Stimulated activated CD4-positive, alpha-beta T cell treated with anti-CD3 and anti-CD28 coated beads, Interleukin-4, amount 100 ng/mL, for 4 hours (primary cell): Measurements from ENCODE around the gene RAB11FIP2.

Experiments
- DNase-seq, 2 experiments: peaks; one replicate each; pipeline ENCODE4 v3.0.0-alpha.2; 2020

The RAB11FIP2 gene

GRCh38 chr10:117980216-117980615 is 66.5 kb downstream of the RAB11FIP2 start:
- no peak for DNase-seq

GRCh38 chr10:117972168-117972837 is 74.4 kb downstream of the RAB11FIP2 start:
- DNase-seq, result no peak

GRCh38 chr10:117970962-117971361 is 75.8 kb downstream of the RAB11FIP2 start:
- no peak for DNase-seq

- DNase-seq, result no peak
Observed at GRCh38 chr10:117969592-117969991, 77.1 kb downstream of the RAB11FIP2 start.

- DNase-seq, result no peak
Observed at GRCh38 chr10:117968354-117969182, 78.2 kb downstream of the RAB11FIP2 start.

GRCh38 chr10:117967149-117967650 is 79.5 kb downstream of the RAB11FIP2 start:
- no peak for DNase-seq

- no peak for DNase-seq
Observed at GRCh38 chr10:117965984-117966383, 80.8 kb downstream of the RAB11FIP2 start.

- no peak for DNase-seq
Observed at GRCh38 chr10:117964536-117964935, 82.2 kb downstream of the RAB11FIP2 start.

- no peak for DNase-seq
Observed at GRCh38 chr10:117960345-117960935, 86.3 kb downstream of the RAB11FIP2 start.

- DNase-seq, result no peak
Observed at GRCh38 chr10:117956972-117957371, 89.8 kb downstream of the RAB11FIP2 start.

- DNase-seq, result no peak
Observed at GRCh38 chr10:117955176-117955575, 91.6 kb downstream of the RAB11FIP2 start.
